Endothelial cell of coronary artery (primary cell): ENCODE measurements around the gene PSME3. TPM values are rescaled to one million over a fixed set of nuclear protein-coding genes. Genes with fewer than 3 reads are reported as not detected.

Experiments used
- total RNA-seq: library from RNA; depleted of rRNA; stranded (reverse); fragments of >200 nt; gene quantifications from 2 replicates; pipeline ENCODE4 v1.2.3, GENCODE V29; 2014

The PSME3 gene, protein sequence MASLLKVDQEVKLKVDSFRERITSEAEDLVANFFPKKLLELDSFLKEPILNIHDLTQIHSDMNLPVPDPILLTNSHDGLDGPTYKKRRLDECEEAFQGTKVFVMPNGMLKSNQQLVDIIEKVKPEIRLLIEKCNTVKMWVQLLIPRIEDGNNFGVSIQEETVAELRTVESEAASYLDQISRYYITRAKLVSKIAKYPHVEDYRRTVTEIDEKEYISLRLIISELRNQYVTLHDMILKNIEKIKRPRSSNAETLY
- total RNA-seq: 86.4 and 101 TPM in 2 replicates

DNA sequence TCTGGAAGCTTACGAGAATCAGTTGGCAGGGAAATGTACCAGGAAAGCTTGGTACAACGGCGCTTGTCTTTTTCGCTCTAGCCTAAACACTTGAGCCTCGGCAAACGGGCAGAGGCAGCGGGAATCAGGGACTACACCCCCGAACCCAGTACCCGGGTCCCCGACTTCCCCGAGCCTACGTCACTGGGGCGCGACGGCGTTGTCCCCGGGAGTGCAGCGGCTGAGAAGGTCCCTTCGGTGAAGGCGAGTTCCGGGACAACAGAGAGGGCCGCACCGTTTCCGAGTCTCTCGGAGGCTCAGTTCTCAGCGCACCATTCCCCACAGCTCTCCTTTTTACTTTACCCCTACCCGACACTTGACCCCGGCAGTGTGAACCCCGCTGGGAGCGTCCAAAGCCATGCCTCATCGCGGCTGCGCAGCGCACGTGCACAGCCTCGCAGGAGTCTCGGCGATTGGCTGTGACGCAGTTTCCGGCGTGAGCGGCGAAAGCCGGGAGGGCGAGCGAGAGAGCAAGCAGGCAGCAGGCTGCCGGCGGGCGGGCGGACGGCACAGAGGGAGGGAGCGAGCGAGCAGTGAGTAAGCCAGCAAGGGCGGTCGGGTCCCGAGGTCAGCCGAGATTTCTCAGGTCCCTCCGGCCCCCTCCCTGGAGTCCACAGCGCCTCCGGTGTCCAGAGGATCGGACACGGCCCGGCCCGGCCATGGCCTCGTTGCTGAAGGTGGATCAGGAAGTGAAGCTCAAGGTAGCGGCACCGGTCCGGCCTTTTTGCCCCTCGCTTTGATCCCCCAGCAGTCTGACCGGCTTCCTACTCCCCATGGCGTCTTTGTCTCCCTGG, at the start of gene PSME3:
Gene PSME3 (plus strand): TSS at position 464 of the 833 bp plus-strand sequence. CDS start 235 bp downstream, at position 699.

DNA sequence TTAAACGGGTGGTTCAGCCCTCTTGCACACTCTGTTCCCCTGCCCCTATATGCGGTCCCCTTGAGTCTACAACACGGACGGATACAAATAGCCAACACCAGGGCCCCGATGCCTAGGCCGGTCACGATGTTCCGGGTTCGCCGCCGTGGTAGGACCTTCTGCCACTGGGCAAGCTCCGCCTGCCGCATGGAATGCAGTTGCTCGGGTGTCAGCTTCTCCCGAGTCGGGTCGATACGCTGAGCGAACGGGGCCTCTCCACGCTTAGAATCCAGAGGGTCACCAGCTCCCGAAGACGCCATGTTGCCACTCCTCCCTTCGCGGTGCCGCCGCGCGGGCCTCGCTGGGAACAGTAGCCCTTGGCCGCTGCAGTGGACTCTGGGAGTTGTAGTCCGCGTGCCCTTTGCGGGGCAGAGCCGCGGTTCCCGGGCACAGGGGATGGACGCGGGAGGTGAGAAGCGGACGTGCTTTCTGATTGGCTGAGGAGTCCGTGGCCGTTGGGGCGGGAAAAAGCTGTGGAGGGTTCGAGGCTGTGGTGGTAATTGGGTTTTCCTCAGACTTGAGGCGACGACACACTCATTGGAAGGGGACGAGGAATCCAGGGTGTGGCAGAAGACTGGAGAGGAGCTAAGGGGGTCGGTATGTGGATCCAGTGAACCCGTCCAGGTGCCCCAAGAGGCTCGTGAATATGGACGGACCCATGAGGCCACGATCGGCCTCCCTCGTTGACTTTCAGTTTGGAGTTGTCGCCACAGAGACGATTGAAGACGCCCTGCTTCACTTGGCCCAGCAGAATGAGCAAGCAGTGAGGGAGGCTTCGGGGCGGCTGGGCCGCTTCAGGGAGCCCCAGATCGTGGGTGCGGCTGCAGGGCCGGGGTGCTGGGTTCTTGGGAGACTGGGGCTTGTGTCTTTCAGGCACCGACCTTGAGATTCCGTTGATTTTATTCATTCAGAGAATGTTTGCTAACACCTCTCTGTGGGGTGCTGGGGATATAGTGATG, 34.5 kb upstream of the PSME3 start, which contains the start of the genes CNTD1 and COA3:
Gene CNTD1 (plus strand): TSS at position 479 of the 998 bp plus-strand sequence. CDS start 207 bp downstream, at position 686.
Gene COA3 (minus strand): TSS at position 322 of the 998 bp plus-strand sequence. CDS start 23 bp downstream, at position 299.

DNA sequence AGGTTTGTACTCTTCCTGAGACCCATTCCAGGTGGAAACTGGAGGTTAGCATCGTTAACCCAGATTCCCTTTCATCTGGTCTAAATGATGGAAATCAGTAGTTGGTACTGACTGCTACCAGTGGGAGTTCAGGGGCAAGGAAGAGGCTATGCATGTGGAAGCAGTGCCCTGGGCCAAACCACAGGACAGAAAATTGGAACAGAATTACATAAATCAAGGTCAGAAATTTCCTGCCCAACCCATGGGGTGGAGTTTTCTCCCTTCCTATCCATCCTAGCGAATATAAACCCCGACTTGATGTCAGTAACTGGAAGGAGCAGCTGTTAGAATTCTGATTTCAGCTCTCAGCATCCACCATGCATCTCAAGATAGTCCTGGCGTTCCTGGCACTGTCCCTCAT, 11.1 kb downstream of the PSME3 start, which contains the start of gene AOC2:
Gene AOC2 (plus strand): TSS at position 310 of the 400 bp plus-strand sequence. CDS start 47 bp downstream, at position 357.

DNA sequence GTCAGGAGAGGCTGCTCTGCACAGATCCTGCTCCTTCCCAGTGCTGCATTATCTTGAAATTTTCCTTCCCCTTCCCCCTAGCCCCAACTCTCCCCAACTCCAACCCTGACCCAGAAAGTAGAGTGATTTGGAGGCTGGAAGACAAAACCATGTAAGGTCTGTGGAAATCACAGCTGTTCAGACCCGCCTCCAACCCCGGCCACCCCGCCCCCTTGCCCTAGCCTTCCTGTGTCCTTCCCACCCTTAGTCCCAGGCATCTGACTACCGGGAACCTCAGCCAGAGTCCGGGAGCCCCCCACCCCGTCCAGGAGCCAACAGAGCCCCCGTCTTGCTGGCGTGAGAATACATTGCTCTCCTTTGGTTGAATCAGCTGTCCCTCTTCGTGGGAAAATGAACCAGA, 17.8 kb downstream of the PSME3 start, which contains the start of gene AOC3:
Gene AOC3 (plus strand): TSS at position 246 of the 400 bp plus-strand sequence. CDS start 145 bp downstream, at position 391.

Other genes with a start within 250 kb of the PSME3 start
- 39.9 and 45.7 TPM in 2 replicates for gene RETREG3, start 224.0 kb upstream of the PSME3 start, total RNA-seq
- 29.6 and 30.2 TPM in 2 replicates for gene TUBG1, start 223.7 kb upstream of the PSME3 start, total RNA-seq
- 3.0 and 4.7 TPM in 2 replicates for gene TUBG2, start 174.1 kb upstream of the PSME3 start, total RNA-seq
- 4.6 and 6.5 TPM in 2 replicates for gene PLEKHH3, start 156.4 kb upstream of the PSME3 start, total RNA-seq
- gene CCR10, start 151.6 kb upstream of the PSME3 start, total RNA-seq: 0.63 and 0.85 TPM in 2 replicates
- gene CNTNAP1, start 150.9 kb upstream of the PSME3 start, total RNA-seq: 17.1 and 23.8 TPM in 2 replicates
- gene EZH1, start 88.4 kb upstream of the PSME3 start, total RNA-seq: 7.8 and 14.7 TPM in 2 replicates
- 2.5 and 2.7 TPM in 2 replicates for gene RAMP2, start 72.2 kb upstream of the PSME3 start, total RNA-seq
- 40.4 and 46.0 TPM in 2 replicates for gene VPS25, start 59.9 kb upstream of the PSME3 start, total RNA-seq
- gene WNK4, start 52.8 kb upstream of the PSME3 start, total RNA-seq: 0.63 and 8.1 TPM in 2 replicates
- gene COA3, start 34.7 kb upstream of the PSME3 start, total RNA-seq: 53.3 and 71.7 TPM in 2 replicates
- 0.19 TPM in 1 of 2 replicates, not detected in the other for gene CNTD1, start 34.5 kb upstream of the PSME3 start, total RNA-seq
- gene BECN1, start 9.1 kb upstream of the PSME3 start, total RNA-seq: 161 and 174 TPM in 2 replicates
- 0.36 and 0.38 TPM in 2 replicates for gene AOC2, start 11.2 kb downstream of the PSME3 start, total RNA-seq
- gene AOC3, start 17.8 kb downstream of the PSME3 start, total RNA-seq: under 0.01 TPM in 2 replicates
- not detected in 2 replicates for gene G6PC1, start 67.4 kb downstream of the PSME3 start, total RNA-seq
- gene AARSD1, start 131.1 kb downstream of the PSME3 start, total RNA-seq: 25.1 and 26.8 TPM in 2 replicates
- gene PTGES3L, start 146.7 kb downstream of the PSME3 start, total RNA-seq: 0.09 and 0.18 TPM in 2 replicates
- gene RUNDC1, start 147.2 kb downstream of the PSME3 start, total RNA-seq: 9.4 and 14.7 TPM in 2 replicates
- gene RPL27, start 165.0 kb downstream of the PSME3 start, total RNA-seq: 1,452 and 1,877 TPM in 2 replicates
- gene IFI35, start 173.4 kb downstream of the PSME3 start, total RNA-seq: 6.9 and 10.1 TPM in 2 replicates
- gene VAT1, start 189.0 kb downstream of the PSME3 start, total RNA-seq: 228 and 254 TPM in 2 replicates
- 0.18 and 0.28 TPM in 2 replicates for gene RND2, start 191.8 kb downstream of the PSME3 start, total RNA-seq